ENCODE measurements around the gene NDUFAF4.

The NDUFAF4 gene

GRCh38 chr6:96897396-96898240, at the start of gene NDUFAF4:
Gene NDUFAF4, minus strand, starts transcription at chr6:96897891. Its CDS starts 90 bp downstream, at chr6:96897801.
- peak; percentile 94 for DNase-seq (ENCODE audit: low spot score)

GRCh38 chr6:96947055-96947454, 49.4 kb upstream of the NDUFAF4 start:
- DNase-seq (ENCODE audit: low spot score), result no peak

- DNase-seq (ENCODE audit: low spot score), result no peak
Measured at GRCh38 chr6:96943555-96944215, 46.0 kb upstream of the NDUFAF4 start.

- DNase-seq (ENCODE audit: low spot score), result no peak
Measured at GRCh38 chr6:96942676-96943075, 45.0 kb upstream of the NDUFAF4 start.

- DNase-seq (ENCODE audit: low spot score), result no peak
Measured at GRCh38 chr6:96940322-96940721, 42.6 kb upstream of the NDUFAF4 start.

- DNase-seq (ENCODE audit: low spot score), result no peak
Measured at GRCh38 chr6:96939007-96939805, 41.5 kb upstream of the NDUFAF4 start.

- DNase-seq (ENCODE audit: low spot score), result no peak
Measured at GRCh38 chr6:96934087-96934486, 36.4 kb upstream of the NDUFAF4 start.

GRCh38 chr6:96931198-96931597, 33.5 kb upstream of the NDUFAF4 start:
- no peak for DNase-seq (ENCODE audit: low spot score)

GRCh38 chr6:96929741-96930140, 32.0 kb upstream of the NDUFAF4 start:
- no peak for DNase-seq (ENCODE audit: low spot score)

- no peak for DNase-seq (ENCODE audit: low spot score)
Measured at GRCh38 chr6:96927660-96928059, 30.0 kb upstream of the NDUFAF4 start.

- no peak for DNase-seq (ENCODE audit: low spot score)
Measured at GRCh38 chr6:96926425-96926824, 28.7 kb upstream of the NDUFAF4 start.

- DNase-seq (ENCODE audit: low spot score), result no peak
Measured at GRCh38 chr6:96925290-96925687, 27.6 kb upstream of the NDUFAF4 start.

- no peak for DNase-seq (ENCODE audit: low spot score)
Measured at GRCh38 chr6:96923871-96924493, 26.3 kb upstream of the NDUFAF4 start.

- DNase-seq (ENCODE audit: low spot score), result no peak
Measured at GRCh38 chr6:96923400-96923799, 25.7 kb upstream of the NDUFAF4 start.

- DNase-seq (ENCODE audit: low spot score), result no peak
Measured at GRCh38 chr6:96917098-96917497, 19.4 kb upstream of the NDUFAF4 start.

- DNase-seq (ENCODE audit: low spot score), result no peak
Measured at GRCh38 chr6:96913621-96914020, 15.9 kb upstream of the NDUFAF4 start.

GRCh38 chr6:96911751-96912150, 14.1 kb upstream of the NDUFAF4 start:
- DNase-seq (ENCODE audit: low spot score), result no peak

- DNase-seq (ENCODE audit: low spot score), result no peak
Measured at GRCh38 chr6:96911171-96911570, 13.5 kb upstream of the NDUFAF4 start.

- no peak for DNase-seq (ENCODE audit: low spot score)
Measured at GRCh38 chr6:96909811-96910210, 12.1 kb upstream of the NDUFAF4 start.

- DNase-seq (ENCODE audit: low spot score), result no peak
Measured at GRCh38 chr6:96907498-96907897, 9.8 kb upstream of the NDUFAF4 start.

GRCh38 chr6:96900873-96901272, 3.2 kb upstream of the NDUFAF4 start:
- no peak for DNase-seq (ENCODE audit: low spot score)

GRCh38 chr6:96899451-96899998, 1.8 kb upstream of the NDUFAF4 start:
- no peak for DNase-seq (ENCODE audit: low spot score)
